WTC11 (cell line): Measurements from ENCODE around the gene KIAA1328.

Source experiments
- NFYB ChIP-seq: sonication (generic); formaldehyde crosslinking; conservative IDR thresholded peaks from 2 replicates; pipeline ENCODE4 v1.8.0; 2022; ENCODE audit warnings: low read depth, missing genetic modification reagents
- ZBTB21 ChIP-seq: sonication (generic); formaldehyde crosslinking; IDR thresholded peaks from 2 replicates; pipeline ENCODE4 v1.8.1; 2023; ENCODE audit warnings: mild to moderate bottlenecking, missing genetic modification reagents, borderline replicate concordance

GRCh38 chr18:37251679-37252078 is 422.8 kb downstream of the KIAA1328 start:
- TF ChIP-seq ZBTB21 (CRISPR knock-in tag), result no peak
- no peak for TF ChIP-seq NFYB (CRISPR knock-in tag)
